Esophagus muscularis mucosa (tissue), 4 donors: Measurements from ENCODE around the gene MPPED1. TPM values are rescaled to one million over a fixed set of nuclear protein-coding genes. Genes with fewer than 3 reads are reported as not detected.

ENCODE experiments used
- DNase-seq: peaks from one replicate; pipeline ENCODE4 v3.0.0-alpha.2; 2017; ENCODE audit errors: extremely low spot score
- H3K27ac ChIP-seq, 4 donors: fragments of 200-600 bp; sonication (generic); replicated peaks in 1 of 4; 1 replicate in 3 of 4; 2 replicates in 1 of 4; pipeline ENCODE4 v1.5.1; 2016 to 2019; ENCODE audit warnings: mild to moderate bottlenecking in 1 of 4
- H3K27me3 ChIP-seq, 4 donors: fragments of 200-600 bp; sonication (generic); one replicate each; pipeline versions ENCODE4 v1.5.1 to v1.6.0; 2016 to 2019
- H3K36me3 ChIP-seq, 4 donors: fragments of 200-600 bp; sonication (generic); one replicate each; pipeline ENCODE4 v1.5.1; 2016 to 2019
- H3K4me1 ChIP-seq, 4 donors: fragments of 200-600 bp; sonication (generic); one replicate each; pipeline ENCODE4 v1.5.1; 2016 to 2019
- H3K4me3 ChIP-seq, 4 donors: fragments of 200-600 bp; sonication (generic); 1 replicate in 2 of 4; 2 replicates in 2 of 4; pipeline ENCODE4 v1.5.1; 2016 to 2019; ENCODE audit warnings: mild to moderate bottlenecking in 4 of 4, moderate library complexity in 1 of 4
- H3K9me3 ChIP-seq, 4 donors: fragments of 200-600 bp; sonication (generic); 1 replicate in 3 of 4; 2 replicates in 1 of 4; pipeline ENCODE4 v1.5.1; 2016 to 2019
- EP300 ChIP-seq: sonication (generic); formaldehyde crosslinking; IDR thresholded peaks from one replicate; pipeline ENCODE4 v1.6.1; 2017; ENCODE audit warnings: antibody characterized with exemption
- POLR2A ChIP-seq: fragments of 450-650 bp; IDR thresholded peaks from one replicate; pipeline ENCODE4 v1.6.1; 2017; ENCODE audit warnings: antibody characterized with exemption, moderate library complexity, mild to moderate bottlenecking, low read depth
- POLR2AphosphoS5 ChIP-seq, 2 donors: sonication (generic); formaldehyde crosslinking; IDR thresholded peaks; one replicate each; pipeline ENCODE4 v1.6.1; 2017; ENCODE audit warnings: antibody characterized with exemption in 2 of 2
- WGBS: methylation state at CpG from one replicate; pipeline ENCODE4 v1.1.5; 2018; 5-methylcytosine and 5-hydroxymethylcytosine counted together
- intact Hi-C: fragments of 100-400 bp; cut with DNase I; formaldehyde crosslinking; loops from one replicate; pipeline ENCODE4 v1.15.1; 2023
- total RNA-seq, 4 donors: library from RNA; depleted of rRNA; stranded (reverse); fragments of >200 nt; gene quantifications; one replicate each; pipeline versions ENCODE4 v1.1.0 to v1.2.1, GENCODE V29; 2016
- TF ChIP-seq, protein P1 (sequence below), 3 experiments: fragments of 200-600 bp in 2 of 3; fragments of 450-650 bp in 1 of 3; sonication (generic) in 2 of 3; IDR thresholded peaks; one replicate each; pipeline ENCODE4 v1.5.1; 2017 to 2019; ENCODE audit warnings: antibody characterized with exemption in 3 of 3, mild to moderate bottlenecking in 2 of 3, moderate library complexity in 1 of 3

The MPPED1 gene
- total RNA-seq, 4 donors from 2014 or later: not detected

- Histone ChIP-seq H3K27me3 (peaks cover 0 to 60% (median 18%) of the 10 kb centered on the region in 4 donors), H3K27ac (no peak overlapping the region)
Measured at GRCh38 chr22:43409046-43409445, 2.8 kb upstream of the MPPED1 start.

GRCh38 chr22:43409800-43410199 is 2.0 kb upstream of the MPPED1 start:
- H3K27ac ChIP-seq: no peak overlapping the region
- no peak overlapping the region for H3K4me3 ChIP-seq
- H3K9me3 ChIP-seq: no peaks in the 10 kb centered on the region
- H3K27me3 ChIP-seq: peaks cover 0 to 66% (median 21%) of the 10 kb centered on the region in 4 donors
- DNase-seq: no peak
- no peaks in the 10 kb centered on the region for H3K36me3 ChIP-seq
- intact Hi-C loops: no loop called here
- TF ChIP-seq EP300 (no peak), POLR2A (no peak), POLR2AphosphoS5 (IDR thresholded peaks at IDR 0.05) (no peak)
- TF ChIP-seq, protein P1, sequence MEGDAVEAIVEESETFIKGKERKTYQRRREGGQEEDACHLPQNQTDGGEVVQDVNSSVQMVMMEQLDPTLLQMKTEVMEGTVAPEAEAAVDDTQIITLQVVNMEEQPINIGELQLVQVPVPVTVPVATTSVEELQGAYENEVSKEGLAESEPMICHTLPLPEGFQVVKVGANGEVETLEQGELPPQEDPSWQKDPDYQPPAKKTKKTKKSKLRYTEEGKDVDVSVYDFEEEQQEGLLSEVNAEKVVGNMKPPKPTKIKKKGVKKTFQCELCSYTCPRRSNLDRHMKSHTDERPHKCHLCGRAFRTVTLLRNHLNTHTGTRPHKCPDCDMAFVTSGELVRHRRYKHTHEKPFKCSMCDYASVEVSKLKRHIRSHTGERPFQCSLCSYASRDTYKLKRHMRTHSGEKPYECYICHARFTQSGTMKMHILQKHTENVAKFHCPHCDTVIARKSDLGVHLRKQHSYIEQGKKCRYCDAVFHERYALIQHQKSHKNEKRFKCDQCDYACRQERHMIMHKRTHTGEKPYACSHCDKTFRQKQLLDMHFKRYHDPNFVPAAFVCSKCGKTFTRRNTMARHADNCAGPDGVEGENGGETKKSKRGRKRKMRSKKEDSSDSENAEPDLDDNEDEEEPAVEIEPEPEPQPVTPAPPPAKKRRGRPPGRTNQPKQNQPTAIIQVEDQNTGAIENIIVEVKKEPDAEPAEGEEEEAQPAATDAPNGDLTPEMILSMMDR (IDR thresholded peaks at IDR 0.05): no peak
- H3K4me1 ChIP-seq: peaks cover 0 to 8% (median 6%) of the 10 kb centered on the region in 4 donors
- WGBS: 72% methylated on average over 4 of the region's 4 CpGs

More at GRCh38 chr22:43409046-43409445, 2.8 kb upstream of the MPPED1 start:
- TF ChIP-seq POLR2AphosphoS5 (IDR thresholded peaks at IDR 0.05) (no peak), EP300 (no peak)
- TF ChIP-seq, protein P1 (IDR thresholded peaks at IDR 0.05): no peak
- no peak overlapping the region for H3K4me3 ChIP-seq
- 87% methylated on average over 8 of the region's 8 CpGs for WGBS
- intact Hi-C loops: no loop called here
- H3K9me3 ChIP-seq: no peaks in the 10 kb centered on the region
- no peak for DNase-seq
- H3K4me1 ChIP-seq: peaks cover 0 to 8% (median 6%) of the 10 kb centered on the region in 4 donors
- no peaks in the 10 kb centered on the region for H3K36me3 ChIP-seq

- WGBS: 68% methylated on average over 14 of the region's 83 CpGs
- Histone ChIP-seq H3K4me1 (peaks cover 0 to 8% (median 6%) of the 10 kb centered on the region in 4 donors), H3K9me3 (no peaks in the 10 kb centered on the region), H3K36me3 (no peaks in the 10 kb centered on the region), H3K27me3 (peaks cover 0 to 73% (median 21%) of the 10 kb centered on the region in 4 donors), H3K4me3 (peak overlapping the region in 2 of 4 donors; percentile 9 to 40), H3K27ac (no peak overlapping the region)
- intact Hi-C loops: no loop called here
- TF ChIP-seq POLR2A (no peak), POLR2AphosphoS5 (IDR thresholded peaks at IDR 0.05) (no peak), EP300 (no peak)
- TF ChIP-seq, protein P1 (IDR thresholded peaks at IDR 0.05): no peak
- no peak for DNase-seq
Measured at GRCh38 chr22:43411040-43411868, 560 bp upstream of the MPPED1 start.

GRCh38 chr22:43412808-43413795 is 1.3 kb downstream of the MPPED1 start:
- no peak for DNase-seq
- WGBS: 63% methylated on average over 24 of the region's 26 CpGs
- Histone ChIP-seq H3K27me3 (peaks cover 0 to 92% (median 21%) of the 10 kb centered on the region in 4 donors), H3K9me3 (no peaks in the 10 kb centered on the region), H3K36me3 (no peaks in the 10 kb centered on the region), H3K27ac (no peak overlapping the region), H3K4me1 (peaks cover 0 to 8% (median 6%) of the 10 kb centered on the region in 4 donors), H3K4me3 (no peak overlapping the region)
- intact Hi-C loops: no loop called here
- TF ChIP-seq, protein P1 (IDR thresholded peaks at IDR 0.05): no peak
- no peak for TF ChIP-seq EP300
- TF ChIP-seq POLR2AphosphoS5 (IDR thresholded peaks at IDR 0.05): no peak
- TF ChIP-seq POLR2A: no peak
